K562 (cell line): ENCODE data around the gene NPVF. TPM values are rescaled to one million over a fixed set of nuclear protein-coding genes. Genes with fewer than 3 reads are reported as not detected.

Experiments
- ATAC-seq: fragments of 200-7000 bp; cut with Tn5 transposase; 3 replicates; pipeline ENCODE4 v1.9.1; 2020; ENCODE audit warnings: moderate library complexity
- BruUV-seq: library from RNA; stranded (reverse); fragments of 400-500 nt; replicated peaks from 2 replicates; lab custom pipeline; 2021; lab: Mats Ljungman, UMichigan
- CTCF ChIA-PET: fragments of 300-600 bp; formaldehyde crosslinking; extraction: SDS; loops from one replicate; lab custom pipeline; 2021; ENCODE audit warnings: low intra/inter-chr PET ratio; lab: Yijun Ruan, JAX
- POLR2A ChIA-PET: fragments of 300-600, 350-650 bp; sonication (Branson Sonifier 250); formaldehyde crosslinking; extraction: SDS; loops from one replicate; lab custom pipeline; 2021; ENCODE audit warnings: antibody characterized with exemption, inconsistent platforms; lab: Yijun Ruan, JAX
- DNase-seq, 4 experiments: peaks; one replicate each; pipeline versions ENCODE4 v3.0.0 to v3.0.0-alpha.2; 2011 to 2018; ENCODE audit warnings: low spot score in 3 of 4, mixed read lengths in 3 of 4; ENCODE audit errors: extremely low read depth in 1 of 4
- FAIRE-seq: peaks from 2 replicates; lab custom pipeline; 2011; peaks lifted over from hg19 to GRCh38; lab: Jason Lieb, UNC
- H2AFZ ChIP-seq: 2 replicates; pipeline ENCODE4 v1.6.0; 2011; ENCODE audit warnings: low read depth, low read length, control low read depth, inconsistent platforms
- H3K27ac ChIP-seq: fragments of 200-600 bp; 3 replicates; pipeline ENCODE4 v1.8.0; 2011; ENCODE audit warnings: low read depth, mild to moderate bottlenecking, control low read depth, inconsistent platforms, low read length, moderate library complexity, mixed read lengths; ENCODE audit errors: extremely low read depth
- H3K27me3 ChIP-seq, 2 experiments: fragments of 300-600 bp in 1 of 2; 2 replicates in 1 of 2; 3 replicates in 1 of 2; pipeline versions ENCODE4 v1.6.0 to v1.8.0; 2011; ENCODE audit warnings: inconsistent platforms in 2 of 2, low read length in 2 of 2, mild to moderate bottlenecking in 1 of 2, mixed read lengths in 1 of 2, moderate library complexity in 1 of 2; ENCODE audit not compliant: control insufficient read depth in 2 of 2, insufficient read depth in 2 of 2
- H3K36me3 ChIP-seq: fragments of 300-600 bp; 3 replicates; pipeline ENCODE4 v1.8.0; 2011; ENCODE audit warnings: mild to moderate bottlenecking, low read length, inconsistent platforms; ENCODE audit not compliant: control insufficient read depth, insufficient read depth
- H3K4me1 ChIP-seq, 2 experiments: fragments of 200-600 bp in 1 of 2; replicated peaks in 1 of 2; 2 replicates in 1 of 2; 3 replicates in 1 of 2; pipeline versions ENCODE4 v1.5.1 to v1.8.0; 2011; ENCODE audit warnings: inconsistent platforms in 2 of 2, low read length in 2 of 2, mild to moderate bottlenecking in 1 of 2, mixed read lengths in 1 of 2, moderate library complexity in 1 of 2; ENCODE audit not compliant: control insufficient read depth in 2 of 2, insufficient read depth in 2 of 2
- H3K4me2 ChIP-seq: 2 replicates; pipeline ENCODE4 v1.6.1; 2011; ENCODE audit warnings: low read length, control low read depth, inconsistent platforms, mixed read lengths; ENCODE audit not compliant: insufficient read depth
- H3K4me3 ChIP-seq: fragments of 200-600 bp; sonication (generic), shearing (Covaris generic); 2 replicates; pipeline ENCODE4 v1.5.1; 2016; ENCODE audit warnings: control low read depth, inconsistent platforms
- H3K79me2 ChIP-seq: fragments of 200-600 bp; 3 replicates; pipeline ENCODE4 v1.8.0; 2011; ENCODE audit warnings: low read length, inconsistent platforms; ENCODE audit not compliant: control insufficient read depth, insufficient read depth
- H3K9ac ChIP-seq, 2 experiments: 2 replicates each; pipeline versions ENCODE4 v1.6.0 to v1.6.1; 2011; ENCODE audit warnings: low read depth in 2 of 2, low read length in 2 of 2, control low read depth in 1 of 2, inconsistent platforms in 1 of 2, mild to moderate bottlenecking in 1 of 2, mixed read lengths in 1 of 2; ENCODE audit not compliant: insufficient read depth in 1 of 2
- H3K9me1 ChIP-seq: one replicate; pipeline ENCODE4 v1.6.0; 2011; ENCODE audit warnings: inconsistent platforms, mild to moderate bottlenecking, low read length, moderate library complexity; ENCODE audit not compliant: control insufficient read depth, insufficient read depth
- H3K9me3 ChIP-seq: replicated peaks from 2 replicates; pipeline ENCODE4 v1.5.1; 2011; ENCODE audit warnings: low read depth, low read length, inconsistent platforms; ENCODE audit not compliant: control insufficient read depth, insufficient read depth
- H4K20me1 ChIP-seq: replicated peaks from 2 replicates; pipeline ENCODE4 v1.6.1; 2011; ENCODE audit warnings: low read length, inconsistent platforms, mixed read lengths; ENCODE audit not compliant: control insufficient read depth, insufficient read depth
- ASH1L ChIP-seq: fragments of 450-650 bp; IDR thresholded peaks from 2 replicates; pipeline ENCODE4 v1.6.1; 2018; ENCODE audit warnings: borderline replicate concordance, mild to moderate bottlenecking, low read depth; ENCODE audit not compliant: partially characterized antibody
- CBX3 ChIP-seq, 2 experiments: IDR thresholded peaks; 1 replicate in 1 of 2; 2 replicates in 1 of 2; pipeline ENCODE4 v1.6.1; 2012; ENCODE audit warnings: inconsistent platforms in 2 of 2, low read length in 2 of 2, borderline replicate concordance in 1 of 2, control low read depth in 1 of 2
- GTF3C2 ChIP-seq: IDR thresholded peaks from 3 replicates; pipeline ENCODE4 v1.6.1; 2011; ENCODE audit warnings: borderline replicate concordance, mild to moderate bottlenecking, moderate library complexity; ENCODE audit not compliant: insufficient read length; ENCODE audit errors: extremely low read depth
- ILF3 ChIP-seq: fragments of 450-650 bp; IDR thresholded peaks from 2 replicates; pipeline ENCODE4 v1.6.1; 2018; ENCODE audit warnings: antibody characterized with exemption, mild to moderate bottlenecking, moderate library complexity, borderline replicate concordance
- JUNB ChIP-seq: fragments of 450-650 bp; formaldehyde crosslinking; conservative IDR thresholded peaks from 2 replicates; pipeline ENCODE4 v1.4.0; 2020; ENCODE audit warnings: mild to moderate bottlenecking
- L3MBTL2 ChIP-seq: fragments of 450-650 bp; IDR thresholded peaks from 2 replicates; pipeline ENCODE4 v1.6.1; 2016; ENCODE audit warnings: mild to moderate bottlenecking, moderate library complexity
- MBD1 ChIP-seq: fragments of 250-450 bp; sonication (Bioruptor Pico); IDR thresholded peaks from 2 replicates; pipeline ENCODE4 v1.8.0; 2022; ENCODE audit warnings: inconsistent platforms
- NFRKB ChIP-seq: fragments of 450-650 bp; IDR thresholded peaks from 2 replicates; pipeline ENCODE4 v1.6.1; 2016; ENCODE audit warnings: low read depth
- POLR3G ChIP-seq: IDR thresholded peaks from 2 replicates; pipeline ENCODE4 v1.6.1; 2011; ENCODE audit not compliant: insufficient read length, insufficient replicate concordance; ENCODE audit errors: extremely low read depth
- RFX1 ChIP-seq: fragments of 450-650 bp; IDR thresholded peaks from 2 replicates; pipeline ENCODE4 v1.6.1; 2016; ENCODE audit warnings: mild to moderate bottlenecking, moderate library complexity
- SPI1 ChIP-seq: IDR thresholded peaks from 2 replicates; pipeline ENCODE4 v1.6.1; 2011; ENCODE audit warnings: low read depth, low read length, control low read depth, borderline replicate concordance
- ZBTB7A ChIP-seq: IDR thresholded peaks from 2 replicates; pipeline ENCODE4 v1.6.1; 2011; ENCODE audit warnings: low read depth, mild to moderate bottlenecking, low read length, moderate library complexity, borderline replicate concordance; ENCODE audit not compliant: control insufficient read depth
- ZBTB8A ChIP-seq: fragments of 450-650 bp; IDR thresholded peaks from 2 replicates; pipeline ENCODE4 v1.6.1; 2018; ENCODE audit warnings: mild to moderate bottlenecking, moderate library complexity; ENCODE audit not compliant: partially characterized antibody
- ZNF134 ChIP-seq: fragments of 250-450 bp; sonication (Bioruptor Pico); conservative IDR thresholded peaks from 2 replicates; pipeline ENCODE4 v1.4.0; 2020
- ZNF274 ChIP-seq: IDR thresholded peaks from 2 replicates; pipeline ENCODE4 v1.6.1; 2011; ENCODE audit warnings: low read depth, mild to moderate bottlenecking, low read length, moderate library complexity, borderline replicate concordance
- WGBS: fragments of 100-300 bp; shearing (Covaris generic); methylation state at CpG from one replicate; pipeline ENCODE4 v1.1.6; 2016; ENCODE audit warnings: low coverage, mixed read lengths; ENCODE audit not compliant: insufficient coverage; ENCODE audit errors: missing lambda C conversion rate; 5-methylcytosine and 5-hydroxymethylcytosine counted together
- in situ Hi-C: fragments of 300-500 bp; cut with MboI; formaldehyde crosslinking; loops from 4 replicates; pipeline ENCODE4 v1.15.0; 2018; ENCODE audit warnings: inconsistent platforms, mixed read lengths
- intact Hi-C: fragments of 100-400 bp; cut with micrococcal nuclease; formaldehyde crosslinking; loops from 2 replicates; pipeline ENCODE4 v1.14.2; 2022
- polyA plus RNA-seq, 8 experiments: library from polyadenylated mRNA; depleted of rRNA in 4 of 8; stranded (reverse) in 5 of 8; unstranded in 3 of 8; fragments of >200 nt; fragmentation: Nextera tagmentation in 2 of 8; fragmentation: Illumina TruSeq in 1 of 8; extraction: Ambion mirVana in 2 of 8; extraction: Trizol in 1 of 8; gene quantifications; 2 replicates each; pipeline versions ENCODE4 v1.2.1 to v1.2.3, GENCODE V29; 2011 to 2014; ENCODE audit warnings: inconsistent platforms in 1 of 8, missing spikeins in 1 of 8
- total RNA-seq, 7 experiments: library from RNA; depleted of rRNA in 6 of 7; stranded (reverse); fragments of >200 nt in 6 of 7; fragmentation: Illumina TruSeq in 2 of 7; extraction: Trizol in 2 of 7; gene quantifications; 2 replicates each; pipeline versions ENCODE4 v1.2.1 to v1.2.3, GENCODE V29; 2011 to 2021; ENCODE audit warnings: low replicate concordance in 1 of 7
- TF ChIP-seq, protein P1 (sequence below), 2 experiments: fragments of 250-450 bp in 1 of 2; fragments of 450-650 bp in 1 of 2; sonication (Bioruptor Pico) in 1 of 2; IDR thresholded peaks; 2 replicates each; pipeline versions ENCODE4 v1.6.1 to v1.8.0; 2016 to 2021; ENCODE audit warnings: mild to moderate bottlenecking in 2 of 2, moderate library complexity in 2 of 2, missing compliant biosample characterization in 1 of 2, missing genetic modification characterization in 1 of 2

NPVF gene
- total and polyA plus RNA-seq, 9 of the 15 experiments (the other 6 are each of a cell fraction or from before 2014, with no cell fraction given) = not detected

GRCh38 chr7:25187932-25188331 is 40.4 kb downstream of the NPVF start:
- FAIRE-seq = no peak
- in situ Hi-C loops = no loop called here
- H3K27me3 ChIP-seq = peaks cover 0 to 9% of the 10 kb centered on the region in 2 experiments; a peak in 1 of 5 replicates
- H3K4me3 ChIP-seq = no peak overlapping the region
- H3K36me3 ChIP-seq = no peaks in the 10 kb centered on the region
- BruUV-seq = no TSS peak
- peak; percentile 83 for ATAC-seq
- no peak overlapping the region for H3K9ac ChIP-seq
- H2AFZ ChIP-seq = peak overlapping the region; percentile 91
- 11% methylated on average over 8 of the region's 8 CpGs for whole genome bisulfite sequencing
- intact Hi-C loops = no loop called here
- no peaks in the 10 kb centered on the region for H3K79me2 ChIP-seq
- H3K4me1 ChIP-seq = peaks cover 0 to 6% of the 10 kb centered on the region in 2 experiments; a peak in 3 of 5 replicates
- no peaks in the 10 kb centered on the region for H4K20me1 ChIP-seq
- ChIA-PET POLR2A (no interaction called here), CTCF (no interaction called here)
- H3K4me2 ChIP-seq = peak overlapping the region; percentile 38; the same call in 1 of the 2 replicates
- H3K9me1 ChIP-seq = no peaks in the 10 kb centered on the region
- H3K27ac ChIP-seq = no peak overlapping the region
- DNase-seq = peak; percentile 11 to 31 (median 18)
- no peaks in the 10 kb centered on the region for H3K9me3 ChIP-seq
- TF ChIP-seq RFX1 (no peak), ZNF274 (no peak), GTF3C2 (no peak), ILF3 (no peak), ZBTB8A (no peak), NFRKB (no peak), ASH1L (no peak), ZBTB7A (no peak), POLR3G (no peak), L3MBTL2 (0 out of 2 replicates have a peak, but pooled peaks have one; percentile 15), CBX3 (IDR thresholded peaks at IDR 0.05; ENCODE audit: borderline replicate concordance in 1 of 2, low read length in 2 of 2) (no peak), JUNB (CRISPR knock-in tag) (no peak), ZNF134 (no peak), MBD1 (no peak), SPI1 (peak; percentile 47; the same call in 1 of the 2 replicates)
- TF ChIP-seq, protein P1, sequence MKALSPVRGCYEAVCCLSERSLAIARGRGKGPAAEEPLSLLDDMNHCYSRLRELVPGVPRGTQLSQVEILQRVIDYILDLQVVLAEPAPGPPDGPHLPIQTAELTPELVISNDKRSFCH (CRISPR knock-in tag; IDR thresholded peaks at IDR 0.05) = no peak
- TF ChIP-seq, protein P1 (tag; IDR thresholded peaks at IDR 0.05) = no peak
